Measurements from ENCODE around the gene RPS6KA3.

- TF ChIP-seq, protein P1, sequence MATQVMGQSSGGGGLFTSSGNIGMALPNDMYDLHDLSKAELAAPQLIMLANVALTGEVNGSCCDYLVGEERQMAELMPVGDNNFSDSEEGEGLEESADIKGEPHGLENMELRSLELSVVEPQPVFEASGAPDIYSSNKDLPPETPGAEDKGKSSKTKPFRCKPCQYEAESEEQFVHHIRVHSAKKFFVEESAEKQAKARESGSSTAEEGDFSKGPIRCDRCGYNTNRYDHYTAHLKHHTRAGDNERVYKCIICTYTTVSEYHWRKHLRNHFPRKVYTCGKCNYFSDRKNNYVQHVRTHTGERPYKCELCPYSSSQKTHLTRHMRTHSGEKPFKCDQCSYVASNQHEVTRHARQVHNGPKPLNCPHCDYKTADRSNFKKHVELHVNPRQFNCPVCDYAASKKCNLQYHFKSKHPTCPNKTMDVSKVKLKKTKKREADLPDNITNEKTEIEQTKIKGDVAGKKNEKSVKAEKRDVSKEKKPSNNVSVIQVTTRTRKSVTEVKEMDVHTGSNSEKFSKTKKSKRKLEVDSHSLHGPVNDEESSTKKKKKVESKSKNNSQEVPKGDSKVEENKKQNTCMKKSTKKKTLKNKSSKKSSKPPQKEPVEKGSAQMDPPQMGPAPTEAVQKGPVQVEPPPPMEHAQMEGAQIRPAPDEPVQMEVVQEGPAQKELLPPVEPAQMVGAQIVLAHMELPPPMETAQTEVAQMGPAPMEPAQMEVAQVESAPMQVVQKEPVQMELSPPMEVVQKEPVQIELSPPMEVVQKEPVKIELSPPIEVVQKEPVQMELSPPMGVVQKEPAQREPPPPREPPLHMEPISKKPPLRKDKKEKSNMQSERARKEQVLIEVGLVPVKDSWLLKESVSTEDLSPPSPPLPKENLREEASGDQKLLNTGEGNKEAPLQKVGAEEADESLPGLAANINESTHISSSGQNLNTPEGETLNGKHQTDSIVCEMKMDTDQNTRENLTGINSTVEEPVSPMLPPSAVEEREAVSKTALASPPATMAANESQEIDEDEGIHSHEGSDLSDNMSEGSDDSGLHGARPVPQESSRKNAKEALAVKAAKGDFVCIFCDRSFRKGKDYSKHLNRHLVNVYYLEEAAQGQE (IDR thresholded peaks at IDR 0.05; ENCODE audit: low read depth) = no peak
- TF ChIP-seq CREB1 (IDR thresholded peaks at IDR 0.05; ENCODE audit: low read depth) (no peak), EP300 (IDR thresholded peaks at IDR 0.05; ENCODE audit: borderline replicate concordance) (no peak)
These were observed 34.1 kb upstream of the RPS6KA3 start for GRCh38 chrX:20300822-20301221.
